Adrenal gland (tissue), 12 donors: Measurements from ENCODE around the gene AKR1C1. TPM values are rescaled to one million over a fixed set of nuclear protein-coding genes. Genes with fewer than 3 reads are reported as not detected.
A peak's percentile ranks its signal among the peaks of the same experiment; 100 is the strongest.

Experiments used
- DNase-seq, 7 donors: peaks; one replicate each; pipeline ENCODE4 v3.0.0-alpha.2; 2019 to 2020
- H3K27ac ChIP-seq, 5 donors: fragments of 200-600 bp; sonication (generic) in 4 of 5; 1 replicate in 3 of 5; 2 replicates in 2 of 5; pipeline versions ENCODE4 v1.5.1 to v1.8.0; 2016 to 2020; ENCODE audit warnings: mild to moderate bottlenecking in 1 of 5
- H3K27me3 ChIP-seq: fragments of 200-600 bp; 2 replicates; pipeline ENCODE4 v1.8.0; 2021
- H3K36me3 ChIP-seq, 2 donors: fragments of 200-600 bp; replicated peaks in 1 of 2; 1 replicate in 1 of 2; 2 replicates in 1 of 2; pipeline versions ENCODE4 v1.5.1 to v1.8.0; 2018 to 2022
- H3K4me1 ChIP-seq, 2 donors: fragments of 200-600 bp; replicated peaks in 1 of 2; 1 replicate in 1 of 2; 2 replicates in 1 of 2; pipeline versions ENCODE4 v1.5.1 to v1.8.0; 2018 to 2021
- H3K4me3 ChIP-seq, 4 donors: fragments of 200-600 bp; sonication (generic) in 3 of 4; one replicate each; pipeline ENCODE4 v1.5.1; 2016 to 2018
- H3K9me3 ChIP-seq, 3 donors: fragments of 200-600 bp; sonication (generic) in 1 of 3; replicated peaks in 1 of 3; 1 replicate in 2 of 3; 2 replicates in 1 of 3; pipeline versions ENCODE4 v1.5.1 to v1.8.0; 2016 to 2021
- POLR2A ChIP-seq, 2 donors: fragments of 450-650 bp; IDR thresholded peaks; one replicate each; pipeline ENCODE4 v1.6.1; 2017; ENCODE audit warnings: antibody characterized with exemption in 2 of 2, mild to moderate bottlenecking in 2 of 2, moderate library complexity in 1 of 2
- WGBS, 4 donors: extraction: QIAGEN DNeasy Blood & Tissue Kit in 2 of 4; methylation state at CpG; one replicate each; pipeline versions ENCODE4 v1.1.5 to v1.1.7; 2013 to 2017; 5-methylcytosine and 5-hydroxymethylcytosine counted together
- intact Hi-C, 2 donors: fragments of 100-400 bp; cut with DNase I; formaldehyde crosslinking; loops; one replicate each; pipeline versions ENCODE4 v1.14.1 to v1.15.0; 2022 to 2023
- polyA plus RNA-seq, 3 donors: library from polyadenylated mRNA; stranded (reverse); fragments of 200-250 nt in 2 of 3; fragments of 350-450 nt in 1 of 3; fragmentation: Illumina TruSeq in 1 of 3; extraction: RNeasy Lipid Tissue Mini Kit (QIAGEN cat#74804) in 1 of 3; gene quantifications; one replicate each; pipeline ENCODE4 v1.2.3, GENCODE V29; 2013 to 2014
- total RNA-seq, 9 donors: library from RNA; depleted of rRNA in 4 of 9; stranded (reverse); fragments of >200 nt in 4 of 9; fragments of 120-200 nt in 1 of 9; fragmentation: NEBNext Ultra II Directional in 1 of 9; extraction: Animal tissue kit (Norgen Biotek cat#: 25700) in 1 of 9; gene quantifications; one replicate each; pipeline versions ENCODE4 v1.1.0 to v1.2.4, GENCODE V29; 2013 to 2023
- TF ChIP-seq, protein P1 (sequence below), 6 experiments: fragments of 450-650 bp in 4 of 6; fragments of 200-600 bp in 2 of 6; sonication (generic) in 1 of 6; IDR thresholded peaks; 1 replicate in 5 of 6; 2 replicates in 1 of 6; pipeline versions ENCODE4 v1.5.1 to v1.8.0; 2016 to 2021; ENCODE audit warnings: antibody characterized with exemption in 6 of 6, mild to moderate bottlenecking in 2 of 6, moderate library complexity in 1 of 6
- donor health status: healthy with polysubstance abuse.
- donor health status: Bipolar disorder and iron deficiency.
- donor health status: DM: yes; HTN: yes; CAD: no.
- donor health status: DM: no; HTN: no; CAD: no.
- donor health status: DM: no; HTN: no; CAD: no.
- donor health status: DM: yes; HTN: yes; CAD: no.

AKR1C1 gene
- total and polyA plus RNA-seq, 12 donors: 4.6 to 22.6 (median 8.9) TPM

DNA sequence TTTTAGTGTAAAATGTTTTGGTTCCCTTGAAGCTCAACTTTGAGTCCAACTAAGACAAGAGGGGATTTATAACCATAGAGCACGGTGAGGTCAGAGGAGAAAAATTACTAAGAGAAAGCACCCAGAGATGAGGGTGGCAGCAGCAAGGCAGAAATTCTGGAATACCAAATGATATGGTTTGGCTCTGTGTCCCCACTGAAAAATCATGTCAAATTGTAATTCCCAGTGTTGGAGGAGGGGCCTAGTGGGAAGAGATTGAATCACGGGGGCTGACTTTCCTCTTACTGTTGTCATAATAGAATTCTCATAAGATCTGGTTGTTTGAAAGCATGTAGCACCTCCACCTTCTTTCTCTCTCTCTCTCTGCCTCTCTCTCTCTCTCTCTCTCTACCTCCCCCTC, 19.4 kb upstream of the AKR1C1 start:
- Histone ChIP-seq H3K4me1 (peaks cover 4 to 29% of the 10 kb centered on the region in 2 donors), H3K9me3 (no peaks in the 10 kb centered on the region), H3K36me3 (no peaks in the 10 kb centered on the region), H3K27me3 (no peaks in the 10 kb centered on the region), H3K4me3 (no peak overlapping the region), H3K27ac (peak overlapping the region in 1 of 5 donors; percentile 8)
- no peak for DNase-seq
- 69 to 80% (median 74%) methylated on average over 2 of the region's 2 CpGs for WGBS, 4 donors
- TF ChIP-seq, protein P1, sequence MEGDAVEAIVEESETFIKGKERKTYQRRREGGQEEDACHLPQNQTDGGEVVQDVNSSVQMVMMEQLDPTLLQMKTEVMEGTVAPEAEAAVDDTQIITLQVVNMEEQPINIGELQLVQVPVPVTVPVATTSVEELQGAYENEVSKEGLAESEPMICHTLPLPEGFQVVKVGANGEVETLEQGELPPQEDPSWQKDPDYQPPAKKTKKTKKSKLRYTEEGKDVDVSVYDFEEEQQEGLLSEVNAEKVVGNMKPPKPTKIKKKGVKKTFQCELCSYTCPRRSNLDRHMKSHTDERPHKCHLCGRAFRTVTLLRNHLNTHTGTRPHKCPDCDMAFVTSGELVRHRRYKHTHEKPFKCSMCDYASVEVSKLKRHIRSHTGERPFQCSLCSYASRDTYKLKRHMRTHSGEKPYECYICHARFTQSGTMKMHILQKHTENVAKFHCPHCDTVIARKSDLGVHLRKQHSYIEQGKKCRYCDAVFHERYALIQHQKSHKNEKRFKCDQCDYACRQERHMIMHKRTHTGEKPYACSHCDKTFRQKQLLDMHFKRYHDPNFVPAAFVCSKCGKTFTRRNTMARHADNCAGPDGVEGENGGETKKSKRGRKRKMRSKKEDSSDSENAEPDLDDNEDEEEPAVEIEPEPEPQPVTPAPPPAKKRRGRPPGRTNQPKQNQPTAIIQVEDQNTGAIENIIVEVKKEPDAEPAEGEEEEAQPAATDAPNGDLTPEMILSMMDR (IDR thresholded peaks at IDR 0.05): no peak
- TF ChIP-seq POLR2A (IDR thresholded peaks at IDR 0.05): no peak
- intact Hi-C loops: no loop called here

DNA sequence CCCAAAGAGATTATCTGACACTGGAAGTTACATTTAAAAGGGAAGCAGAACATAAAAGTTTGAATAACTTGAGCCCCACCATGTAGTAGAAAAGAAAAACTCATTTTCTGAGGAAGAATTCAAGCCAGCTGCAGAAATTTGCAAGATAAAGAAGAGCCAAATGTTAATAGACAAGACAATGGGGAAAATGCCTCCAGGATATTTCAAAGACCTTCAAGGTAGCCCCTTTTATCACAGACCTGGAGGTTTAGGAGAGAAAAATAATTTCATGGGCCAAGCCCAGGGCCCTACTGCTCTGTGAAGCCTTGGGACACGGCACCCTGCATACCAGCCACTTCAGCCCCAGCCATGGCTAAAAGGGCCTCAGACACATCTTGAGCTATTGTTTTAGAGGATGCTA, 18.4 kb upstream of the AKR1C1 start:
- no peak overlapping the region for H3K27ac ChIP-seq
- TF ChIP-seq, protein P1 (IDR thresholded peaks at IDR 0.05): no peak
- no peak for TF ChIP-seq POLR2A (IDR thresholded peaks at IDR 0.05)
- H3K36me3 ChIP-seq: no peaks in the 10 kb centered on the region
- H3K9me3 ChIP-seq: no peaks in the 10 kb centered on the region
- no peak overlapping the region for H3K4me3 ChIP-seq
- H3K4me1 ChIP-seq: peaks cover 4 to 29% of the 10 kb centered on the region in 2 donors
- no peaks in the 10 kb centered on the region for H3K27me3 ChIP-seq
- 91 to 100% (median 100%) methylated on average over 1 of the region's 1 CpG for WGBS, 4 donors
- no peak for DNase-seq
- intact Hi-C loops: no loop called here

DNA sequence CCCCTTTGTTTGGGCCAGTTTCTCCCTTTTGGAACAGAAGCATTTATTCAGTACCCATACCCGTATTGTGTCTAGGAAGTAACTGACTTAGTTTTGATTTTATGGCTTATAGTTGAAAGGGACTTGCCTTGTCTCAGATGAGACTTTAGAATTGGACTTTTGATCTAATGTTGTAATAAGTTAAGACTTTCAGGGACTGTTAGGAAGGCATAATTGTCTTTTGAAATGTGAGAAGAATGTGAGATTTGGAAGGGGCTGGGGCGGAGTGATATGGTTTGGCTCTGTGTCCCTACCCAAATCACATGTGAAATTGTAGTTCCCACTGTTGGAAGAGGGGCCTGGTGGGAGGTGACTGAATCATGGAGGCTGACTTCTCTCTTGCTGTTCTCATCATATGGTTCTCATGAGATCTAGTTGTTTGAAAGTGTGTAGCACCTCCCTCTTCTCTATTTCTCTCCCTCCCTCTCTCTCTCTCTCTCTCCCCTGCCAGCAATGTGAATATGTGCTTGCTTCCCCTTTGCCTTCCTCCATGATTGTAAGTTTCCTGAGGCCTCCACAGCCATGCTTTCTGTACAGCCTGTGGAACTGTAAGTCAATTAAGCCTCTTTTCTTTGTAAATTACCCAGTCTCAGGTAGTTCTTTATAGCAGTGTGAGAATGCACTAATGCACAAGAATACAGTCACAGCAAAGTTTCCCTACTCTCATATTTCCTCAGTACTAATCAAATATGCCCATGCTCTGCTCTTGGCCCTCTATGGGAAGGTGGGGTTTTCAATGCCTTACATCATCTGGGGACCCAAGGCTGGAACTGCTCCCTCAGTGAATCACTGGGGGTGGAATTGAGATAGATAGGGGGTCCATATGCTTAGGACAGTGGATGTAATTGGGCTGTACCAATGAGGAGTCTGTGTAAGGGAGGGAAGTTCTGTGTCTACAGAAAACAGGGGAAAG, 17.2 kb upstream of the AKR1C1 start:
- H3K27ac ChIP-seq: no peak overlapping the region

DNA sequence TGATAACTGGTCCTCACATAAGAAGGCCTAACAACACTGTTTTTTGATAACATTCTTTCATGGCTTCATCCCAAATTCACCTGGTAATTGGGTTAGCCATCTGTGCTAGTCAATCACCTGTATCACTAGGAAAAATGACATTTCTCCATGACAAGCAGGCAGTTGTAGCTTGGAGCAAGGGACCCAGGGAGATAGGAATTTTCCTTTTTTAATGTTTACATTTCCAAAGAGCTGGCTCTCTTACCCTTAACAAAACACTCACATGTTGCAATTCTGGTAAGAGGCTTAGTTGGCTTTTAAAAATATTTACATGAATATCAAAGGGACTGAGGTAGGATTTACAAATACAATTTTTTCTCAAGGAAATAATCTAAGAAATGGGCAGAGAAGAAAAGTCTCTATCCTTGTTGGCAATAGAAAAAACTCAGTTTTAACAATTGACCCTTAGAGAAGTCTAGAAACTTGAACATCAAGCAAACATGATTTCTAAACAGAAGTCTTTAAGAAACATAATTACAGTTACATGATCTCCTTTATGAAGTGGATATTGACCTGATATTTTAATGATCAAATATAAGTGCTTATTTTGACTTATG, 16.1 kb upstream of the AKR1C1 start:
- DNase-seq: no peak
- H3K4me3 ChIP-seq: no peak overlapping the region
- H3K9me3 ChIP-seq: no peaks in the 10 kb centered on the region
- no peak for TF ChIP-seq POLR2A (IDR thresholded peaks at IDR 0.05)
- TF ChIP-seq, protein P1 (IDR thresholded peaks at IDR 0.05): no peak
- H3K4me1 ChIP-seq: peaks cover 4 to 22% of the 10 kb centered on the region in 2 donors
- no peaks in the 10 kb centered on the region for H3K27me3 ChIP-seq
- peak overlapping the region in 2 of 5 donors; percentile 45 to 67 for H3K27ac ChIP-seq
- no peaks in the 10 kb centered on the region for H3K36me3 ChIP-seq
- intact Hi-C loops: no loop called here

More for the DNA sequence above, 17.2 kb upstream of the AKR1C1 start:
- Histone ChIP-seq H3K36me3 (no peaks in the 10 kb centered on the region), H3K9me3 (no peaks in the 10 kb centered on the region), H3K4me1 (peaks cover 4 to 29% of the 10 kb centered on the region in 2 donors), H3K27me3 (no peaks in the 10 kb centered on the region), H3K4me3 (no peak overlapping the region)
- intact Hi-C loops: no loop called here
- 86 to 98% (median 93%) methylated on average over 2 of the region's 2 CpGs for WGBS, 4 donors
- no peak for TF ChIP-seq POLR2A (IDR thresholded peaks at IDR 0.05)
- TF ChIP-seq, protein P1 (IDR thresholded peaks at IDR 0.05): no peak
- DNase-seq: no peak
